SHP77 (cell line): ENCODE measurements around the gene NGF.

Experiments
- DNase-seq, 2 experiments: peaks; one replicate each; lab custom pipeline; 2025; lab: John Stamatoyannopoulos, UW

The NGF gene

GRCh38 chr1:115336741-115337140 lies 1.3 kb downstream of the NGF start:
- DNase-seq: no peak

- no peak for DNase-seq
These were observed 5.0 kb downstream of the NGF start for GRCh38 chr1:115332813-115333608.

DNA sequence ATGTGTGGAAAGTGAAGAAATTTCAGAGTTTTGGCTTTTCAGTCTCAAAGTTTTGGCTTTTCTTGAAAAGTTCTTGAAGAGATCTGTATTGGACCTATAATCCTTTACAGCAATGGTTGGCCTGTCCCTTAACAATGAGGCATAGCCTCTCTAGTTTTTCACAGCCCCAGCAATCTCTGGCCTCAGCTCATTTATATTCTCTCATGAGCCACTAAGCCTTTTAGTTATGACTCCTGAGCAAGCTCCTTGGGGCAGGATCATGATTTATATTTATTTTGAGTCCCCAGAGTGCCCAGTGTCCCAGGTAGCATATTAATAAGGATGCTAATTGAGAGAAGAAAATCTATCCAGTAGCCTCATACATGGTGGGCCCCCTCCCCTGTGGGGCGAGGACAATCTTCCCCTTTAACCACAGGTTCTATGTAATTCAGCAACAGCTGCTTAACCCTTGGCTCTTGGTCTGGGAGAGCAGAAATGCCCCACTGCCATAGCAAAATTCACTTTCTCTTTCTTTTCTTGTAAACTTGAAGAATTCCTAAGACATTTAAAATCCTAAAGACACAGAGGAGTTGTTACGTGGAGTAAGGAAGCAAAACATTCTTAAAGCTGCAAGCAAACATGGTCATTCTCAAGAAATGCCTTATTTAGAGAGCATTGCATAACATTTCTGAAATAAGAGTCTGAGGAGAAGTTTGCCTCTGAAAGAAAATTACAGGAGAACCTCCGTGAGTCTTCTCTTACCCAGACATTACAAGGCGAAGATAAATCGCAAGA lies 6.3 kb downstream of the NGF start:
- DNase-seq: no peak

DNA sequence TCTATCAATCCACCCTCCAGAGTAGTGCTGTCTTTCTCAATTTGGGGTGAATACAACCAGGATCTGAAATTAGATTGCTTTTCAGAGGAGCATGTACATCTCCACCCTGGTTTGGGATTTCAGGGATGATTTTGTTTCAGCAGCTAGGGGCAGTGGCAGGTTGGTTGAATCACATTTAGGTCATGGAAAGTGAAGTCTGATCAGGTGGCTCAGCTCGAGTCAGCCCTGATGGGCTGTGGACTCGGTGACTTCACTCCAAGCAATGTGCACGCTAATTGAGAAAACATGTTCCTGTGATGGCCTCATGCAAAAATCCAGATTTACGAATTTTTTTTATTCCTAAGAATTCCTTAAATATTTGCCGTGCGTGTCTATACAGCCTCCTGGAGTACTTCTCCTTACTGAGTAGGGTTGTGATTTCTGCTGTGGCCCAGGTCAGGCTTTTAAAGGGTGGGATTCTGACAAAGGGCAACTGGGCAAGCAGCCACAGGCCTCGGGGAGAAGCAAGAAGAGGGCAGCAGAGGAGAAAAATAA lies 7.5 kb downstream of the NGF start:
- DNase-seq: no peak

- no peak for DNase-seq
These were observed 8.1 kb downstream of the NGF start for GRCh38 chr1:115329965-115330364.

DNA sequence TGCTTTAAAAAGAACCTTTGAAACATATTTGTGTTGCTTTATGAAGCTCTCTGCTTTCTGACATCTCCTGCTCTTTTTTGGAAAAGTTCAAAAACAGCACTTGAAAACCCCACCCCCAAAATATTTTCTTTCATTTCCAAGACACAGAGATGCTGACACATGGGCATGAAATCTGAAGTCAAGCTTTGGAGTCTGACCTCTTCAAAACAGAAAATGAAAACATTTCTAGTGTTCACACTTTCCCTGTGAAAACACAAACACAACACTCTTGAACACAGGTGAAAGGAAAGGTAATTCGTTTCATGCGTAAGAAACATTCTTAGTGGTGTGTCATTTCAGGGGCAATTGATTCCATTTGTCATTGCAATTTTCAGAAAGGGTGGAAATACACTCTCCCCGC lies 10.8 kb downstream of the NGF start:
- no peak for DNase-seq

- DNase-seq: no peak
These were observed 11.6 kb downstream of the NGF start for GRCh38 chr1:115326419-115326818.

DNA sequence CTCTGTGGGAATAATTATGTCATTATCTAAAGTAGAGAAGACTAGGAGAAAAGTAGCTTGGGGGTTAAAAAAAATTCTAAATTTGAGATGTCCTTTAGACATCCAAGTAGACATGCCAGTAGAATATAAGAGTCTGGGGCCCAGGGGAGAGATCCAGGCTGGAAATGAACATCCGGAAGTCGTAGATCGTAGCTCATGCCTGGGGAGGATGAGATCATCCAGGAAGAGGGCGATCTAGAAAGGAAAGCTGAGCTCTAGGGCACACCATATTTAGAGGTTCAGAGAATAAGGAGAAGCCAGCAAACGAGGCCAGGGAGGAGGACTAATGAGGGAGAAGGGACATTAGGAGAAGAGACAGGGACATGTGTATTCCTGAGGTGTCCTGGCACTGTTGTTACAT lies 12.2 kb downstream of the NGF start:
- DNase-seq: no peak

- DNase-seq: no peak
These were observed 13.2 kb downstream of the NGF start for GRCh38 chr1:115324649-115325420.

DNA sequence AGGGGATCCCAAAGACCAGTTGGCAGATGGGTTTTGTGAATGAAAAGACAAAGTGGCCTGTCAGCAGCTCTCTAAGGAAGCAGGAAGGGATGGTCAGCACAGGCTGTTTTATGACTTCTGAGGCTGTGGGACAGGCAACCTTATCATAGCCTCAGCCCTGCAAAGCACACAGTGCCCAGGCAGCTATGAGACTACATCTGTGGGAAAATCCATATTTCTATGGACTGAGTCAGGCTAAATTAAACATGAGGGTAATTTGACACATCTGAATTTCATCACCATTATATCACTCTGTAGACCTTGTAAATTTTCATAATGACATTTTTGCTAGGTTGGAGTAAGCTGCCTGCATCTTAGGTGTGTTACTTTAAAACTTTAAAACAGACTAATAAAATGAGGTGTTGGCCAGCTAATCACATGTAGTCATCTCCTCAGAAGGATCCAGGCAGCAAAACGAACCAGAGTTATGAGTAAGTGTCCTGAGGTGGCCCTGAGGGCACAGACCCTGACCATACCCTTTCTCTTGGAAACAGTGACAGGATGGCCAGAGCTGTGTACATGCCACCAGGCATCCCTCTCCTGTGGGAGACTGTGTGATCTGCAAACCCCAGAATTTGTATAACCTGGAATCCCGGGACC lies 14.6 kb downstream of the NGF start:
- DNase-seq: no peak

GRCh38 chr1:115322631-115323030 lies 15.4 kb downstream of the NGF start:
- DNase-seq: no peak

GRCh38 chr1:115320377-115320776 lies 17.7 kb downstream of the NGF start:
- DNase-seq: no peak

GRCh38 chr1:115319706-115320105 lies 18.3 kb downstream of the NGF start:
- no peak for DNase-seq

GRCh38 chr1:115317101-115318012 lies 20.7 kb downstream of the NGF start:
- peak; percentile 89 to 92 for DNase-seq

DNA sequence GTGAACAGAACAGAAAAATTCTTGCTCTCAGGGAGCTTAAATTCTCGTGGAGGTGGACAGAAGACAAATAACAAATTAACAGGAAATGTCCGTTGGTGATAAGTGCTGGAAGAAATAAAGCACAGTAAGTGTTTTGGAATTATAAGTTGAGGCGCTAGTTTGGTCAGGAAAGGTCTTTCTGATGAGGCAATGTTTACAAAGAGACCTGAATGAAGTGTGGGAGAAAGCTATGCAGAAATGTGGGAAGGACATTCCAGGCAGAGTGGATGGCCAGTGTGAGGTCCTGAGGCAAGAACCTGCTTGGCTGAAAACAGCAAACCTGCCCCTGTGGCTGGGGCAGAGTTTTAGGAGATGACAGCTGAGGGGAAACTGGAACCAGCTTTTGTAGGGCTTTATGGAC lies 23.3 kb downstream of the NGF start:
- DNase-seq: no peak

DNA sequence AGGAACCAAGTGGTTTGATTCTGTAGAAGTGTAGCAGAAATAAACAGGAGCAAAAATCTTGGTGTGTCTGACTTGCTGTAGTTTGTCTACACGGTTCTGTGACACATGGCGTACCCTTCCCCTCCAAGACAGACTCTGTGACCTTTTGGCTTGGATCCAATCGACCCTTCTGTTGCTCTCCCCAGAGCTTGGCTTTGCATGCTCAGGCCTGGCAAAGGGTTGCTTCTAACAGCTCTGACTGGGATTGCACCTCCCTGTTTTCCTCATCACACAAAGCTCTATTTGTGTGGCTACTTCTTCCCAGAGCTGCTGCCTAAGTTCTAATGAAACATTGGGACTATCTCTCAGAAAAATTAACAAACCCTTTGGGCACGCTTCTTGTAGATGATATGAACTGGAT lies 24.0 kb downstream of the NGF start:
- DNase-seq: no peak

DNA sequence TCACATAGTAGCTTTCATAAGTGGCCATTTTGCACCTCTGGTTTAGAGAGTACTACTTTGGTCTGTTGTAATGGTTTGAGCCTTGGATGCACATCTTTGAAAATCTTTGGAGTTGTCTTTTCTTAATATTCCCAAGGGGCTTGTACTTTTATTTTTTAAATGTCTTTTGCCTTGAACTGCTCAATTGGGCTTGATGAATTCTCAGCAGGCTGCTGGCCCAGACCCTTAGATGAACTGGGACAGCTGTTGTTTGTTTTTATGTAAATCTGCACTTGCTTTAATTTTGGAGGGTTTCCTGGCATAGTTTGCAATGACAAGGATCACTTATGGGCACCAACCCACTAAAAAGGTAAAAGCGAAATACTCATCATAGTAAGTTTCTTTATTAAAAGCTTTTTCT lies 24.9 kb downstream of the NGF start:
- no peak for DNase-seq

DNA sequence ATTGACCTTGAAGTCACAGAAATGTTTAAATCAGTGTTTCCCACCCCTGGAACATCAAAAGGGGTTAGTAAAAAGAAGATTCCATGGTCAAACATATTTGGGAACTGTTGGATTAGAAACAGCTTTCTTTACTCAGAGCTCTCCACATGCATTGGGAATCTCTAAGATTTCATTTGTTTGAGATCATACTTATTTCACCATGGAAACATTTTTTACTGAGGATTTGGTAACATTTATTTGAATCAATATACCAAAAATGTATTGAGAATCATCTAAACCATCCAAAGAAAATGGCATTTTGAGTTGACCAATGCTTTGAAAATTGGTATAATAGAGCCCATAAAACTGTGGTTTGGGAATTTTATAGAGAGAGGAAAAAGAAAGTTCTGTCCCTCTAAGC lies 25.3 kb downstream of the NGF start:
- DNase-seq: no peak

- DNase-seq: no peak
These were observed 26.5 kb downstream of the NGF start for GRCh38 chr1:115311474-115311989.

GRCh38 chr1:115310581-115311473 lies 27.2 kb downstream of the NGF start:
- no peak for DNase-seq
